OCI-LY1 (cell line): Measurements from ENCODE around the gene UNC5A.

Experiments used
- EZH2 ChIP-seq: fragments of 200-600 bp; sonication (generic), shearing (Covaris generic); IDR thresholded peaks from 2 replicates; pipeline ENCODE4 v1.8.0; 2017; ENCODE audit warnings: borderline replicate concordance, mixed run types, mild to moderate bottlenecking, antibody characterized with exemption, low read length, moderate library complexity, mixed read lengths
- TF ChIP-seq, protein P1 (sequence below): fragments of 200-600 bp; sonication (generic), shearing (Covaris generic); IDR thresholded peaks from 2 replicates; pipeline ENCODE4 v1.5.1; 2017; ENCODE audit warnings: mild to moderate bottlenecking, antibody characterized with exemption, low read length, moderate library complexity, mixed read lengths

DNA sequence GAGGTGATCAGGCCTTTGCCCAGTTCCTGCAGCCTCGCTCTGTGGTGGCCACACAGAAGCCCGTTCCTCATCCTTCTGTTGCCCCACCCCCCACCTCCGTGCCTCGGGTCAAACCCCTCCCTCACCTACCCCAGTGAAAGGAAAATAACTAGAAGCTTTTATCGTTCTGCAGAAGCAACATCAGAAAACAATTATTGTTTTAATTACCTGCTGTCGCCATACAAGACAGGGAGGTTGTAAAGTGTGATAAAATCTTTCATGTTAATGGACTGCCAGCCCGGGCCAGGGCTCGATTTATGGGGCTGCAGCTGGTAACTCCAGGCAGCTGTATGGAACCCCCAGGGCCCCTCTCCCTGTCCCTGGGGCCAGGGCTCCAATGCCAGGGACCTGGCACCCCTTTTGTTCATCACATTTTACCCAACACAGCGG is 20.6 kb downstream of the UNC5A start:
- TF ChIP-seq EZH2, result no peak
- TF ChIP-seq, protein P1, sequence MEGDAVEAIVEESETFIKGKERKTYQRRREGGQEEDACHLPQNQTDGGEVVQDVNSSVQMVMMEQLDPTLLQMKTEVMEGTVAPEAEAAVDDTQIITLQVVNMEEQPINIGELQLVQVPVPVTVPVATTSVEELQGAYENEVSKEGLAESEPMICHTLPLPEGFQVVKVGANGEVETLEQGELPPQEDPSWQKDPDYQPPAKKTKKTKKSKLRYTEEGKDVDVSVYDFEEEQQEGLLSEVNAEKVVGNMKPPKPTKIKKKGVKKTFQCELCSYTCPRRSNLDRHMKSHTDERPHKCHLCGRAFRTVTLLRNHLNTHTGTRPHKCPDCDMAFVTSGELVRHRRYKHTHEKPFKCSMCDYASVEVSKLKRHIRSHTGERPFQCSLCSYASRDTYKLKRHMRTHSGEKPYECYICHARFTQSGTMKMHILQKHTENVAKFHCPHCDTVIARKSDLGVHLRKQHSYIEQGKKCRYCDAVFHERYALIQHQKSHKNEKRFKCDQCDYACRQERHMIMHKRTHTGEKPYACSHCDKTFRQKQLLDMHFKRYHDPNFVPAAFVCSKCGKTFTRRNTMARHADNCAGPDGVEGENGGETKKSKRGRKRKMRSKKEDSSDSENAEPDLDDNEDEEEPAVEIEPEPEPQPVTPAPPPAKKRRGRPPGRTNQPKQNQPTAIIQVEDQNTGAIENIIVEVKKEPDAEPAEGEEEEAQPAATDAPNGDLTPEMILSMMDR, result no peak
